ENCODE data around the gene SCEL. TPM values are rescaled to one million over a fixed set of nuclear protein-coding genes. Genes with fewer than 3 reads are reported as not detected.
"Not testable (repeated sequence)": the region's sequence is repeated elsewhere in the genome, so short reads cannot be mapped to it uniquely, and the experiment has no call there.

Gene SCEL
- total RNA-seq, 1 donor from 2014 or later: not detected

DNA sequence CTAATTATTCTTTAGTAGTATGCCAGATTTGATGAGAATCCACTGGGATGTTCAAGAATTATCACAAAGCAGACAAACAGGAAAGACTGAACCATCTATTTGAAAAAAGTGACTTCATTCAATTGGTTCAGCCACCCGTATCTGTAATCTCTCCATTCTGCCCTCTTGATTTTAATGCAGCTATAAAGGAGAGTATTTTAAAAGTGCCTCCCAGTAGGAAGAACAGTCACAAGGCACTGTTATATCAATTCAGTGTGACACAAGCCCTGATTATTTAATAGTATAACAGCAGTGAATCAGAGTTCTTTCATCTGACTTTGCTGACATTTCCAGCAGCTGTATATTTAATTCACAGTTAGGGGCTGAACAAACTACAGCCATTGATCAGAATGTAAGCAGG lies 84.6 kb downstream of the SCEL start:
- DNase-seq (no peak), ATAC-seq (ENCODE audit: poor library complexity) (no peak)
- intact Hi-C loops (cut with DNase I): no loop called here

DNA sequence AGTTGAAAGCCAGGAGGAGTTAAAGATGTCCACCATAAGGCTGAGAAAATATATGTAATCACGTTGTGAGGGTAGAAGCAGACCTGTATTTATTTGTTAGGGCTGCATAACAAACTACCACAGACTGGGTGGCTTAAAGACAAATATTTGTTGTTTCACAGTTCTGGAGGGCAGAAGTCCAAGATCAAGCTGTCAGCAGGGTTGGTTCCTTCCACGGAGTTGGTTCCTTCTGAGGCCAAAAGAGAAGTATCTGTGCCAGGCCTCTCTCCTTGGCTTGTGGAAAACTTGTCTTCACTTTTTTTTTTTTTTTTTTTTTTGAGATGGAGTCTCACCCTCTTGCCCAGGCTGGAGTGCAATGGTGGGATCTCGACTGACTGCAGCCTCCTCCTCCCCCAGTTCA lies 88.3 kb downstream of the SCEL start:
- ATAC-seq (ENCODE audit: poor library complexity) (no peak), DNase-seq (no peak)
- intact Hi-C loops (cut with DNase I): no loop called here

GRCh38 chr13:77628170-77628569 lies 92.7 kb downstream of the SCEL start:
- intact Hi-C loops (cut with DNase I): no loop called here
- no peak for ATAC-seq (ENCODE audit: poor library complexity)
- no peak for DNase-seq

DNA sequence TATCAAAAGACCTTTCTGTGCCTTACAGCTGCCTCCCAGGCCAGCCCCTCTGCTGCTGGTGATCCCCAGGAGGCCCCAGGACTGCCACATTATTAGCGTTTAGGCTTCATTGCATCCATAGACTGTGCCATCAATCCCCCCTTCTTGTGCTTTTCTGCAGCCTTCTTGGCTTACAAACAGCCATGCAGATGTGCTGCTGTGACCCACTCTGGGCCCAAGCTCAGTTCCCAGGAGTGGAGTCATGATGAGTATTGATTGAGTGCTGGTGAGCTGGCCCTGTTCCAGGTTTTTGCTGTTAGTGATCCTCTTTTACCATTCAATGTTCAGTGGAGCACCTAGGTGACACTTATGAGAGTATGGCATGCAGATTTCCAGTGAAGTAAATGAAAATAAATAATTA lies 102.1 kb downstream of the SCEL start:
- ATAC-seq (ENCODE audit: poor library complexity): no peak
- DNase-seq: no peak
- intact Hi-C loops (cut with DNase I): no loop called here

DNA sequence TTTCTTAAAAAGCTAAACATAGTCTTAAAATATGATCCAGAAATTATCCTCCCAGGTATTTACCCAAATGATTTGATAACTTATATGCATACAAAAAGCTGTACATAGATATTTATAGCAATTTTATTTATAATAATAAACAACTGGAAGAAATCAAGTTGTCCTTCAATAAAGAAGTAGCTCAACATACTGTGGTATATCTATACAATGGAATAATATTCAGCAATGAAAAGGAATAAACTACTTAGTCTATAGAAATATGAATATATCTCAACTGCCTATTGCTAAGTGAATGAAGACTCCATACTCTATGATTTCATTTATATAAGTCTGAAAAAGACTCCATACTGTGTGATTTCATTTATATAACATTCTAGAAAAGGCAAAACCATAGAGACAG lies 114.9 kb downstream of the SCEL start:
- DNase-seq: no peak
- intact Hi-C loops (cut with DNase I): no loop called here
- no peak for ATAC-seq (ENCODE audit: poor library complexity)

DNA sequence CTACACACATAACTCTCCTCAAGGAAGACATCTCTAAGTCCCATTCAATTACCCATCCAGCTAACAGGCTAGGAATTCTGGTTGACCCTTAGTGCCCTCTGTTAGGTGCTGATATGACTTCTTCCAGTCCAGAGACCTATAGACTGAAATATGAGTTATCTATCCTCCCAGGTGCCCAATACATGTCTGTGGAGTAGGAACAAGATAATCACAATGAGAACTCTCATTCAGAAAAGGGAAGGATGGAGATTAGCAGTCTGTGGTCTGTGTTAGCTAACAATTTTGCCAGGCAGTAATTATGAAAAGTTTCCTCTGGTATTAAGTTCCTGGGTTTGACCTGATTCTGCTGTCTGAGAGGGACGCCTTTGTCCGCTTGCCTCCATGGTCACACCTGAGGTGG lies 117.8 kb downstream of the SCEL start:
- ATAC-seq (ENCODE audit: poor library complexity): no peak
- intact Hi-C loops (cut with DNase I): no loop called here
- no peak for DNase-seq

DNA sequence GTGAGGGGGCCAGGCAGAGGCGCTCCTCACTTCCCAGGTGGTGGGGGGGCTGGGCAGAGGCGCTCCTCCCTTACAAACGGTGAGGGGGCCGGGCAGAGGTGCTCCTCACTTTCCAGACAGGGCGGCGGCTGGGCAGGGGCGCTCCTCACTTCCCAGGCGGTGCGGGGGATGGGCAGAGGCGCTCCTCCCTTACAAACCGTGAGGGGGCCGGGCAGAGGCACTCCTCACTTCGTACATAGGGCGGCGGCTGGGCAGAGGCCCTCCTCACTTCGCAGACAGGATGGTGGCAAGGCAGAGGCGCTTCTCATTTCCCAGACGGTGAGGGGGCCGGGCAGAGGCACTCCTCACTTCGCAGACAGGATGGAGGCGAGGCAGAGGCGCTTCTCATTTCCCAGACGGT lies 124.5 kb downstream of the SCEL start:
- intact Hi-C loops (cut with DNase I): not testable (repeated sequence)

GRCh38 chr13:77660841-77661250 lies 125.3 kb downstream of the SCEL start:
- ATAC-seq (ENCODE audit: poor library complexity) (no peak), DNase-seq (no peak)
- intact Hi-C loops (cut with DNase I): no loop called here

More for the DNA sequence above, 124.5 kb downstream of the SCEL start:
- DNase-seq; ATAC-seq (ENCODE audit: poor library complexity): not testable (repeated sequence)

- ATAC-seq (ENCODE audit: poor library complexity); intact Hi-C loops (cut with DNase I); DNase-seq: not testable (repeated sequence)
Observed at GRCh38 chr13:77662301-77662700, 126.8 kb downstream of the SCEL start.

DNA sequence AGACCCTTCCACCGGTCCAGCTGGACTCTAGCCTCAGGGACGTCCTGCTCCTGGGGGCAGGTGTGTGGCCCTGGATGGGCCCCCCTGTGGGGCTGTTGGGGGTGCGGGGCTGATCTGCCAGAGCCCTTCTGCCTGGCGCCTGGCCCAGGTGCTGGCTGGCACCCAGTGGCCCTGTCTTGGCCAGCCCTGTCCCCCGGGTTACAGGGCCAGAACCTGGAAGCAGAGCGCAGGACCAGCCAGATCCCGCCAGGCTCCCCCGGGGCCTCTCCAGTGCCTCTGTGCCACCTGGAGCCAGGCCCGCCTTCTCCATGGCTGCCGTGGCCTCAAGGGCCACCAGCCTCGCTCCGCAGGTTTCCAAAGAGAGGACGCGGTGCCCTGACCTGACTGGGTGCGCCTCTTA lies 127.3 kb downstream of the SCEL start:
- intact Hi-C loops (cut with DNase I); ATAC-seq (ENCODE audit: poor library complexity); DNase-seq: not testable (repeated sequence)

DNA sequence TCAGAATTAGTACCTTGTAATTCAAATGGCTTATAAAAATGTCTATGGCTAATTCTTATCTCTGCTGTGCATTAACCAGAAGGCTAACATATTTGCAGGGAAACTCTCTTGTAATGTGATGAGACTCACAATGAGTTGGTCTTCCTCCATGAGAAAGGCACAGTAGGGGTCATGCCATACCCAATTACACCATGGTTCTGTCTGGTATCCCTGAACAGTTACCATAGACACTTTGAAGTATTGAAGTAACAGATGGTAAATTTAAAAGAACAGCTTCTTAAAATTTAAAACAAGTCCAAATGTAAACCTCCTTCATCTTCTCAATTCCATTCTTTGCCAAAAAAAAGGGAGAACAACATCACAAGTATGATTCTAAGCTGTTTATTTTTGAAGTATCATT lies 139.3 kb downstream of the SCEL start:
- DNase-seq (no peak), ATAC-seq (ENCODE audit: poor library complexity) (no peak)
- intact Hi-C loops (cut with DNase I): no loop called here

DNA sequence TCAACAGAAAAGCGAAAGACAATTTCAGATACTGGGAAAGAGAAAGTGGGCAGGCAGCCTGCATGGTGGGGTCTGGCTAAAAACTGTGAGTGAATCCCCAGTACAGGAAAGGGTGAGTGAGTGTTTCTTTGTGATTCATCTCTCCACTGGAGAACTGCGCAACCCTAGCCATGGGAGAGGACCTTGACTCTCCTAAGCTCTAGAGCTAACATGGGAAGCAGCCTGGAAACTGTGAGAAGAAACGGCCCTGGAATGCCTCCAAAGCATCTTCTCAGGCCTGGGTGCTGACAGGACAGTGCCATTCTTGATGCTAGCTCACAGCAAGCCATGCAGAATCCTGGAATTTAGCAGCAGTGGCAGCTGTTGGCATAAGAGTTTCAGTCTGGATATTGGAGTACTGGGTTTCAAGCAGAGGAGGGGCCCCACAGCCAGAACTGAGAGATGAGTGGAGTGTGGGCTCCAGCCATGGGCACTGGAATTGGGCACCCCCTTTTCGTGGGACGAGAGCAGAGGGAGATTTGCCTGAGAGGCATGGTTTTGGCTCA lies 143.3 kb downstream of the SCEL start:
- DNase-seq: no peak
- intact Hi-C loops (cut with DNase I): no loop called here
- no peak for ATAC-seq (ENCODE audit: poor library complexity)

DNA sequence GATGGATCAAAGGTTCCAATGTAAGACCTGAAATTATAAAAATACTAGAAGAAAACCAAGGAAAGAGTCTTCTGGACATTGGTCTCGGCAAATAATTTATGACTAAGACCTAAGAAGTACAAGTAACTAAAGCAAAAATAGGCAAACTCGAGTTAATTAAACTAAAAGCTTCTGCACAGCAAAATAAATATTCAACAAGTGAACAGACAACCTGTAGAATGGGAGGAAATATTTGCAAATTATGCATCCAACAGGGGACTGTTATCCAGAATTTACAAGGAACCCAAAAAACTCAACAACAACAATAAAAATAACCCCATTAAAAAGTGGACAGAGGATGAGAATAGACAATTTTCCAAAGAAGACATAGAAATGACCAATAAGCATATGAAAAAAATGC lies 152.3 kb downstream of the SCEL start:
- no peak for DNase-seq
- intact Hi-C loops (cut with DNase I): no loop called here
- no peak for ATAC-seq (ENCODE audit: poor library complexity)

DNA sequence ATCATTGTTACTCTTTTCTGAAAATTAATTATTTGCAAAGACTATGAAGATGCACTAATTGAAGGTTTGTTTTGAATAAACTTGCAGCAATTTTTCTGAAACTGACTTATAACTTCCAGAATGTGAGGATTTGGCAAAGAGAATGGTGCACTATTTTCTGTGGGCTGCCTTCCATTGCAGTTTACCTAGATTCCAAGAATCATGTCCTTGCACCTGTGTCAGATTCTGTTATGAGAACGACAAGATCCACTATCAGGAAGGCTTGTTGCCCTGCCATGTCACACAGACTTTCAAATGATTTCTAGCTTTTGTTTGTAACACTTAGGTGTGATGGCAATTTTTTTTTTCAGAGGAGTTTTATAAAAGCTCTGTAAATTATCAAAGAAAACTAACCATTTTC lies 156.4 kb downstream of the SCEL start:
- intact Hi-C loops (cut with DNase I): no loop called here
- ATAC-seq (ENCODE audit: poor library complexity): no peak
- DNase-seq: no peak

- no peak for ATAC-seq (ENCODE audit: poor library complexity)
- intact Hi-C loops (cut with DNase I): no loop called here
- no peak for DNase-seq
Observed at GRCh38 chr13:77692746-77693448, 157.4 kb downstream of the SCEL start.

DNA sequence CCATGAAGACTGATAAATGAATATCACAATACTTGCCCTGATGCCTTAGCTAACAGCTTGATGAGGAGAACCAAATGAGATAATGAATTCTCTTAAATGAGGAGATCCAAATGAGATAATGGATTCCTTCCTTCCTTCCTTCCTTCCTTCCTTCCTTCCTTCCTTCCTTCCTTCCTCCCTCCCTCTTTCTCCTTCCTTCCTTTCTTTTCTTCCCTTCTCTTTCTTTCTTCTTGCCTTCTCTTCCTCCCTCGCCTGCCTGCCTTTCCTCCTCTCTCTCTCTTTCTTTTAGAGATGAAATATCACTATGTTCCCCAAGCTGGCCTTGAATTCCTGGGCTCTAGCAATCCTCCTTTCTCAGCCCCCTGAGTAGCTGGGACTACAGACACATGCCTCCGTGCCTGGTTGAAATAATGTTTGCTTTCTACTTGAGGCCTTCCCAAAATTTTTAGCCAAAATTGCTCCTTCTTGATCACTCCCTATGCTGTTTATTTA lies 158.0 kb downstream of the SCEL start:
- ATAC-seq (ENCODE audit: poor library complexity) (no peak), DNase-seq (no peak)
- intact Hi-C loops (cut with DNase I): no loop called here

Other genes with a start within 250 kb of the SCEL start
- gene MYCBP2, start 208.6 kb upstream of the SCEL start, total RNA-seq: 43.7 TPM
- gene SLAIN1, start 162.0 kb downstream of the SCEL start, total RNA-seq: 6.0 TPM